Nephron (organoid): ENCODE measurements around the gene MUC15.
"Not testable (repeated sequence)": the region's sequence is repeated elsewhere in the genome, so short reads cannot be mapped to it uniquely, and the experiment has no call there.

ENCODE experiments used
- H3K27ac Mint-ChIP-seq, 3 experiments: 2 replicates each; pipeline ENCODE4 v1.8.0; 2020; ENCODE audit warnings: mixed read lengths in 3 of 3, mild to moderate bottlenecking in 2 of 3, moderate library complexity in 1 of 3
- H3K27me3 Mint-ChIP-seq: 2 replicates; pipeline ENCODE4 v1.8.0; 2021; ENCODE audit warnings: low read depth, mild to moderate bottlenecking, moderate library complexity, mixed read lengths
- H3K36me3 Mint-ChIP-seq: 2 replicates; pipeline ENCODE4 v1.8.0; 2020; ENCODE audit warnings: low read depth, mixed read lengths
- H3K4me1 Mint-ChIP-seq: 2 replicates; pipeline ENCODE4 v1.8.0; 2020; ENCODE audit warnings: mixed read lengths
- H3K4me3 Mint-ChIP-seq, 3 experiments: 2 replicates each; pipeline ENCODE4 v1.8.0; 2020; ENCODE audit warnings: mild to moderate bottlenecking in 3 of 3, mixed read lengths in 3 of 3, moderate library complexity in 2 of 3
- H3K9me3 Mint-ChIP-seq: 2 replicates; pipeline ENCODE4 v1.8.0; 2020; ENCODE audit warnings: mixed read lengths
- TF ChIP-seq, protein P1 (sequence below), 3 experiments: fragments of 200-600 bp; sonication (generic); IDR thresholded peaks; one replicate each; pipeline ENCODE4 v1.5.0; 2021; ENCODE audit warnings: antibody characterized with exemption in 3 of 3; ENCODE audit not compliant: unreplicated experiment in 3 of 3

Gene MUC15

DNA sequence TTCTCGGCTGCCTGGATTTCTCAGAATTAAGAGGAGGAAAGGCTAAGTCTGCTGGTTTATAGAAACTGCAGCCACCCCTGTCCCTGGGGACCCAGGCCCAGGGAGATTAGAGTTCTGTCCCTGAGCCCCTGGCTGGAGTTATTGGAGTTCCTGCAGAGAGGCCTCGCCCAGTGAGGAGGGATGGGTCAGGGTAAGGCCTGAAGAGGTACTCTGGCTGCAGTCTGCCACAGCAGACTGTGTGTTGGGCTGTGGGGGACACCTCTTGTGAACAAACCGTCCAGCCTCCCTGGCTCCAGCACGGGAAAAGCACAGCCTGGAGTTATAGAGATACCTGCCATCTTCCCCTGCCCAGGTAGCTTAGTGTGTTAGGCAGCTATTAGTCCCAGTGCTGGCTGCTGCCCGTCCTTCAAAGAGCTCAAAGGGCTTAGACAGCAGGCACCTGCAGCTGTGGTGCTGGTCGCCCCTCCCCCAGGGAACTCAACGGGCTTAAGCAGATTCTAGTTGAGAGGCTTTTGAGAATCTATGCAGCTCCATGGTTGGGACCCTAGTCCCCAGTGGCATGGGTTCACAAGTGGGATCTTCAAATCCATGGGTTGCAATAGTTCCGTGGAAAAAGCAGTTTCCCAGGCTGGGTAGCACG, 36.6 kb upstream of the MUC15 start:
- no peaks in the 10 kb centered on the region for H3K27me3 Mint-ChIP-seq
- peaks cover 40% of the 10 kb centered on the region for H3K9me3 Mint-ChIP-seq
- H3K27ac Mint-ChIP-seq, result no peak overlapping the region
- H3K4me1 Mint-ChIP-seq, result no peaks in the 10 kb centered on the region
- no peak overlapping the region for H3K4me3 Mint-ChIP-seq
- TF ChIP-seq, protein P1, sequence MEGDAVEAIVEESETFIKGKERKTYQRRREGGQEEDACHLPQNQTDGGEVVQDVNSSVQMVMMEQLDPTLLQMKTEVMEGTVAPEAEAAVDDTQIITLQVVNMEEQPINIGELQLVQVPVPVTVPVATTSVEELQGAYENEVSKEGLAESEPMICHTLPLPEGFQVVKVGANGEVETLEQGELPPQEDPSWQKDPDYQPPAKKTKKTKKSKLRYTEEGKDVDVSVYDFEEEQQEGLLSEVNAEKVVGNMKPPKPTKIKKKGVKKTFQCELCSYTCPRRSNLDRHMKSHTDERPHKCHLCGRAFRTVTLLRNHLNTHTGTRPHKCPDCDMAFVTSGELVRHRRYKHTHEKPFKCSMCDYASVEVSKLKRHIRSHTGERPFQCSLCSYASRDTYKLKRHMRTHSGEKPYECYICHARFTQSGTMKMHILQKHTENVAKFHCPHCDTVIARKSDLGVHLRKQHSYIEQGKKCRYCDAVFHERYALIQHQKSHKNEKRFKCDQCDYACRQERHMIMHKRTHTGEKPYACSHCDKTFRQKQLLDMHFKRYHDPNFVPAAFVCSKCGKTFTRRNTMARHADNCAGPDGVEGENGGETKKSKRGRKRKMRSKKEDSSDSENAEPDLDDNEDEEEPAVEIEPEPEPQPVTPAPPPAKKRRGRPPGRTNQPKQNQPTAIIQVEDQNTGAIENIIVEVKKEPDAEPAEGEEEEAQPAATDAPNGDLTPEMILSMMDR (IDR thresholded peaks at IDR 0.05; ENCODE audit: unreplicated experiment in 3 of 3), result no peak
- no peaks in the 10 kb centered on the region for H3K36me3 Mint-ChIP-seq

DNA sequence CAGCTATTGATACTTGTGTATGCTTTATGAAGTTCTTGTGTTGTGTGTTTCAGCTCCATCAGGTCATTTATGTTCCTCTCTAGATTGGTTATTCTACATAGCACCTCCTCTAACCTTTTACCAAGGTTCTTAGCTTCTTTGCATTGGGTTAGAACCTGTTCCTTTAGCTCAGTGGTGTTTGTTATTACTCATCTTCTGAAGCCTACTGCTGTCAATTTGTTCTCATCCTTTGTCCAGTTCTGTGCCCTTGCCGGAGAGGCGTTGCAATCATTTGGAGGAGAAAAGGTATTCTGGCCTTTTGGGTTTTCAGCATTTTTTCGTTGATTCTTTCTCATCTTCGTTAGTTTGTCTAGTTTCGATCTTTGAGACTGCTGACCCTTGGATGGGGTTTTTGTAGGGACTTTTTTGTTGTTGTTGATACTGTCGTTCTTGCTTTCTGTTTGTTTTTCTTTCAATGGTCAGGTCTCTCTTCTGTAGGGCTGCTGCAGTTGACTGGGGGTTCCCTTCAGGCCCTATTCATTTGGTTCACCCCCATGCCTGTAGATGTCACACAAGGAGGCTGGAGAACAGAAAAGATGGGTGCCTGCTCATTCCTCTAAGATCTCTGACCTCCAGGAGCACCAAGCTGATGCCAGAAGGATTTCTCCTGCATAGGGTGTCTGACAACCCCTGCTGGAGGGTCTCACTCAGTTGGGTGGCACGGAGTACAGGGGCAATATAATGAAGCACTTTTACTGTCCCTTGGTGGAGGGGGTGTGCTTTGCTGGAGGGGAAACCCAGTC, 35.9 kb upstream of the MUC15 start:
- Mint-ChIP-seq H3K27ac (no peak overlapping the region), H3K36me3 (no peaks in the 10 kb centered on the region), H3K4me3 (no peak overlapping the region), H3K27me3 (no peaks in the 10 kb centered on the region), H3K9me3 (peaks cover 35% of the 10 kb centered on the region), H3K4me1 (no peaks in the 10 kb centered on the region)
- TF ChIP-seq, protein P1 (IDR thresholded peaks at IDR 0.05; ENCODE audit: unreplicated experiment in 3 of 3), result no peak

DNA sequence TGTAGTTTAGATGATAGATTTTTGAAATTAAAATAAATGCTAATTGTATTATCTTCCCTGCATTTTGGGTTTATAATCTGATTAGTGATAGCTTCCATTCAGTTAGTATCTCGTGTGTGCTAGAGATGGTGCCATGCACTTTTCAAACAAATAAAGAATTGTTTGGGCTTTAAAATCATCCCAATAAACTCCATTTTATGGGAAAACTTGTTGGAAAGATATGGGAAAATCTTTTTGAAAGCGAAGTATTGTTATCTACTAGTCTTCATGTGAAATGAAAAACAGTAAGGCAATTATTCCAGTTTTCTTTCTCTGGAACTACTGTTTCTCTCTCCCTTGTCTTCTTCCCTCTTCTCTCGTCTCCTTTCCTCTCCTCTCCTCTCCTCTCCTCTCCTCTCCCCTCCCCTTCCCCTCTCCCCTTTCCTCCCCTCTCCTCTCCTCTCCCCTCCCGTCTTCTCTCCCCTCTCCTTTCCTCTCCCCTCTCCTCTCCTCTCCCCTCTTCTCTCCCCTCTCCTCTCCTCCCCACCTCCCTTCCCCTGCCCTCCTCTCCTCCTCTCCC, 27.9 kb upstream of the MUC15 start:
- Mint-ChIP-seq H3K27me3 (no peaks in the 10 kb centered on the region), H3K4me1 (no peaks in the 10 kb centered on the region)

DNA sequence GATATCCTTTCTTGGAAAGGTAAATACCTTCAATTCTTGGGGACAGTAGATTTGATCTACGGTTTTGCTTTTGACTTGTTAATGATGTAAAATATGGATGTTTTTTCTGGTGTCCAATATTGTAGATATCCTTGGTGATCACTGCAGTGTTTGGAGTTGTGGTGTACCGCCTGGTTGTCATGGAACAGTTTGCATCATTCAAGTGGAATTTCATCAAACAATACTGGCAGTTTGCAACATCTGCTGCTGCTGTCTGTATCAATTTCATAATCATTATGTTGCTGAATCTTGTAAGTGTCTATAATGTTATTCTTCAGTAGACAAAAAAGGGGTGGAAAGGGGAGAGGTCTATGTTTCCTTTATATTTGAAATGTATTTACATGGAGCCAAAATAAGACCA, 27.4 kb upstream of the MUC15 start:
- Mint-ChIP-seq H3K27me3 (no peaks in the 10 kb centered on the region), H3K27ac (no peak overlapping the region), H3K9me3 (peaks cover 10% of the 10 kb centered on the region), H3K4me3 (no peak overlapping the region), H3K4me1 (no peaks in the 10 kb centered on the region), H3K36me3 (no peaks in the 10 kb centered on the region)
- TF ChIP-seq, protein P1 (IDR thresholded peaks at IDR 0.05; ENCODE audit: unreplicated experiment in 3 of 3), result no peak

More for the DNA sequence above, 27.9 kb upstream of the MUC15 start:
- no peaks in the 10 kb centered on the region for H3K36me3 Mint-ChIP-seq
- H3K27ac Mint-ChIP-seq, result no peak overlapping the region
- no peak overlapping the region for H3K4me3 Mint-ChIP-seq
- H3K9me3 Mint-ChIP-seq, result peaks cover 15% of the 10 kb centered on the region
- TF ChIP-seq, protein P1 (IDR thresholded peaks at IDR 0.05; ENCODE audit: unreplicated experiment in 3 of 3), result no peak

DNA sequence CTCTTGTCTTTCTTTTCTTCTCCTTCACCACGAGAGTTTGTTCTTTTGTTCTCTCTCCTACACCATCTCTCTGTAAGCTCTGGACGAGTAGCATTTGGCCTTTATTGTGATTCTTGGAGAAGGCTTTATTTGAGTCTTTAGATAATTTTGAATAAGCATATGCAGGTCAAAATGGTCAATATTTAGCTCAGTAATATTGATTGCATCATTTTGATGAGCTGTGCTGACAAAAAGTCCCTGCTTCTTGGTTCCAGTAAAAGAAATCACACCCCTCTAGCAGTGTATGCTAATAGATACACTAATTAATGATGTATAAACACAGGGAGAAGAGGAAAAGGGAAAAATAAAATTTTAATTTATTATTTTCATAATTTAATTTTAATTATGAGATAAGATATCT, 25.8 kb upstream of the MUC15 start:
- H3K27ac Mint-ChIP-seq, result no peak overlapping the region
- TF ChIP-seq, protein P1 (IDR thresholded peaks at IDR 0.05; ENCODE audit: unreplicated experiment in 3 of 3), result no peak
- no peaks in the 10 kb centered on the region for H3K36me3 Mint-ChIP-seq
- no peaks in the 10 kb centered on the region for H3K4me1 Mint-ChIP-seq
- H3K27me3 Mint-ChIP-seq, result no peaks in the 10 kb centered on the region
- H3K9me3 Mint-ChIP-seq, result peaks cover 6% of the 10 kb centered on the region
- H3K4me3 Mint-ChIP-seq, result no peak overlapping the region

DNA sequence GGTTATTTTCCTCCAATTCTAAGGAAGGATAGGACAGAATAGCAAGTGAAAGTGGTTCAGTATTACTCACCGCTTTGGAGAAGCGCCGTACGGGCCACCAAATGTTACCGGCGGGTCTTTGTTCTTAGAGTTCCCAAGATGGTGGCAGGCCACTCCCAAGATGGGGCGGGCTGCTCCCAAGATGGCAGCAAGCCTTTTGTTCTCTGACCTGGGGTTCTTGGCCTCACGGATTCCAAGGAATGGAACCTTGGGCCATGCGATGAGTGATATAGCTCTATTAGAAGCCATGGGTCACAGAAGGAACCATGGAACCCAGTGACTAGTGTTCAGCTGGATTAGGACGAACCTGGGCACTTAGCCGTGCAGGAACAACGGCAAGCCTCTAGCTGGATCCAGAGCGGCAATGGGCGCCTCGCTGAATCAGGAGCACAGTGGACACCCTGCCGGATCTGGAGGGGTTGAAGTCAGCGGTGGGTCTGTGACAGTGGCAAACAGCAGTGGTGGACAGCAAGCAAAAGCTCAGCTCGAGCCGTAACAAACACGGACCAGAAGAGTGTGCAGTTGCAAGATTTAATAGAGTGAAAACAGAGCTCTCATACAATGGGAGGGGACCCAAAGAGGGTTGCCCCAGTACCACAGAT, 25.1 kb upstream of the MUC15 start:
- not testable (repeated sequence) for H3K9me3 Mint-ChIP-seq, H3K4me3 Mint-ChIP-seq, H3K27ac Mint-ChIP-seq, H3K36me3 Mint-ChIP-seq, H3K4me1 Mint-ChIP-seq, H3K27me3 Mint-ChIP-seq

DNA sequence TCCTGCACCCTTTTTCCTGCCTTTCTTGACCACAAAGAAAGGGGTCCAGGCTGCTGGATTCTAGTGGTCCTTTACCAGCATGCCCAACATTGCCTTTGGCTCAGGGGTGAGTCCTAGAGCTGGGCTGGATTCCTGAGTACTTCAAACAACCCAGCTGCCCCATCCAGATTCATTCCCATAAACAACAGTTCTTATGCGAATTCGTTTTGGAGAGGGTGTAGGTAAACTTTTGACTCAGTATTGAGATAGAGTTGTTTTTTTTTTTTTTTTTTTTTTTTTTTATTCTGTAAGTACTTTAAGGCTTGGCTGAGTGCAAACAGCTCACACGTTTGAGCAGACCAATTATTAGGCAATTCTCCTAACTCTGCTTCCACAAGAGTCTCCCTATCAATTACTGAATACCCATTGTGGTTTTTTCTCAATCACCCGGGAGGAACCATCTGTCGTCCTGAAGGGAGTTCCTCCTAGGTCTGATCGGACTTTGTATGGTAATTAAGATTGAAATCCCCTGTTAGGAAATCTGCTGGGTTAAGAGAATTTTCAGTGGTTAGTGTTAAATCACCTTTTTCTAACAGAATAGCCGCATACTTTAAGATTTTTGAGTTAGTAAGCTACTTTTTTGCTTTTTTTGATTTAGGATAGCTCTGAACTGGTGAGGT, 23.3 kb upstream of the MUC15 start:
- not testable (repeated sequence) for H3K36me3 Mint-ChIP-seq, H3K9me3 Mint-ChIP-seq, H3K27ac Mint-ChIP-seq, H3K4me1 Mint-ChIP-seq, H3K4me3 Mint-ChIP-seq, H3K27me3 Mint-ChIP-seq
